NCI-H2227 (cell line): ENCODE results near the gene FRAT1.

Experiments
- DNase-seq: peaks from one replicate; lab custom pipeline; 2025; ENCODE audit not compliant: unreplicated experiment; lab: John Stamatoyannopoulos, UW

FRAT1 gene

DNA sequence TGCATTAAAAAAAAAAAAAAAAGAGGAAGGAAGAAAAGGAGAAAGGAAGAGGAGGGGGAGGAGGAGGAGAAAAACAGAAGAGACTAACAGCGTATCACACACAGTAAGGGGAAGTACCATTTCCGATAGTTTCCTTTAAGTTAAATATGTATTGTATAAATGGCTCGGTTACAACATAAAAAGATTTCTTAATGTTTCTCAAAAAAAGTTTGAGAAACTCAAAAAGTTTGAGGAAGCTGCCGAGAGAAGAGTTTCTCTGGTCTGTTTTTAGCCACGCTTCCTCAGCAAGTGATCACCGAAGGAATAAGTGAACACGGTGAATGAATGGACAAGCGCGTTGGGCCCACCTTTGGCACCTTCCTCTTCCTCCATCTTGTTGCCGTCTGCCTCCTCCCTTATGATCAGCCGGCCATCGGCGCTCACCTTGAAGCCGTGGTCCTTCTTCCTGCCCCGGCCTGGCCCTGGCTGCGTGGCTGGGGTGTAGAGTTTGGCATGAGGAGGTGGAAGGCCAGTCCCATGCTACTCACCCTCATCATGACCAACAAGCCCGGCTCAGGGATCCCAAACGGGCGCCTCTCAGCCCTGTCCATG is 46.8 kb downstream of the FRAT1 start:
- no peak for DNase-seq

DNA sequence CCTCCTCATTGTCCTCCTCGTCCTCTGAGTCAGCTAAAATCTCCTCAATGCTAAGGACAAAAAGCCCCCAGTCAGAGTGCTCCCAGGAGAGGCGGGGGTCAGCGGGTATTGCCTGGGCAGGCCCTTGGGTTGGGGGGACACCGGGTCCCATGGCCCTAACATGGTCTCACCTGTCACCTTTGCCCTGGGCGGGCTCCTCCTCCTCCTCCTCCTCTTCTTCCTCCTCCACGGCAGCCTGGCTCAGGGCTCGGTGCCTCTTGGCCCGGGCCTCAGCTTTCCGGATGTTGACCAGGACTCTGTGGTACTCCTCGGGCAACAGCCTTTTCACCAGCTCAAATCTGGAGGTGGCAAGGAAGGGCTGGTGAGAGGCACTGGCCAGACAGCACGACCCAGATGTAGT is 47.5 kb downstream of the FRAT1 start:
- no peak for DNase-seq

DNA sequence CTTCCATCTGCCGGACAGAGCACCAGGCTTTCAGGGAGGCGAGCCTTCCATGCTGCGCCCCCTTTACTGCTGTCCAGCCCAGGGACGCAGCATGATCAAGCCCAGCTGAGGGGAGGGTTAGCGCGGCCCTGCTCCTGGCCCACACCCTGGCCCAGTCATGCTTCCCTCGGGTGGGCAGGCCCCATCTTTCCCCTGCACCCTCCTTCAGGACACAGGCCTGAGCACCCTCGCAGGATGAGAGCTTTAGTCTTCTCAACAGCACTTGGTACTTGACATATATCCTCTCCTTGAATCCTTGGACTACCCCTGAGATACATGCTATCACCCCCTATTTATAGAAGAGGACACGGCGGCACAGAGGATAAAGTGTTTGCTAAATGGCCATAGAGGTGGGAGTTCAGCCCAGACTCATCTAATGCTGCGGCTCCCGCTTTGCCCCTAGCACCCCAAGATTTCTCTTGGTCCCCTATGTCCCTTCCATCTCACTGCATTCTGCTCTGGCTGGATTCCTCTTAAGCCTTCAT is 48.1 kb downstream of the FRAT1 start:
- DNase-seq, result no peak
